Left ventricle myocardium inferior (tissue), 1 donor: ENCODE results near the gene ECT2. TPM values are rescaled to one million over a fixed set of nuclear protein-coding genes. Genes with fewer than 3 reads are reported as not detected.

ENCODE experiments used
- DNase-seq: peaks from one replicate; pipeline ENCODE4 v3.0.0-alpha.2; 2020
- H3K27ac ChIP-seq: fragments of 200-600 bp; replicated peaks from 2 replicates; pipeline ENCODE4 v1.8.0; 2021
- H3K27me3 ChIP-seq: fragments of 200-600 bp; 2 replicates; pipeline ENCODE4 v1.8.0; 2021; ENCODE audit warnings: low read depth
- H3K36me3 ChIP-seq: fragments of 200-600 bp; 2 replicates; pipeline ENCODE4 v1.8.0; 2021
- H3K4me1 ChIP-seq: fragments of 200-600 bp; 2 replicates; pipeline ENCODE4 v1.8.0; 2021
- H3K4me3 ChIP-seq: fragments of 200-600 bp; 2 replicates; pipeline ENCODE4 v1.8.0; 2021; ENCODE audit warnings: mild to moderate bottlenecking, moderate library complexity
- H3K9me3 ChIP-seq: fragments of 200-600 bp; replicated peaks from 2 replicates; pipeline ENCODE4 v1.8.0; 2021
- CTCF ChIP-seq: fragments of 200-600 bp; IDR thresholded peaks from 2 replicates; pipeline ENCODE4 v1.8.0; 2021; ENCODE audit warnings: antibody characterized with exemption, mild to moderate bottlenecking, borderline replicate concordance
- intact Hi-C: fragments of 100-400 bp; cut with micrococcal nuclease; formaldehyde crosslinking; loops from one replicate; pipeline ENCODE4 v1.11.0; 2022
- total RNA-seq: library from RNA; stranded (reverse); fragmentation: NEBNext Ultra II Directional; extraction: Animal tissue kit (Norgen Biotek cat#: 25700); gene quantifications from one replicate; pipeline ENCODE4 v1.2.1, GENCODE V29; 2021
- donor health status: DM: no; HTN: yes; CAD: no; lungs with severe emphysema.

The ECT2 gene
- total RNA-seq, 1 donor from 2014 or later = 4.8 TPM

GRCh38 chr3:172848910-172849309, 98.4 kb downstream of the ECT2 start:
- H3K4me1 ChIP-seq = no peaks in the 10 kb centered on the region
- no peaks in the 10 kb centered on the region for H3K27me3 ChIP-seq
- H3K36me3 ChIP-seq = no peaks in the 10 kb centered on the region
- TF ChIP-seq CTCF = no peak
- H3K4me3 ChIP-seq = no peak overlapping the region
- intact Hi-C loops = no loop called here
- DNase-seq = no peak
- no peak overlapping the region for H3K27ac ChIP-seq
- no peaks in the 10 kb centered on the region for H3K9me3 ChIP-seq

GRCh38 chr3:172853005-172853404, 102.5 kb downstream of the ECT2 start:
- intact Hi-C loops = no loop called here
- no peaks in the 10 kb centered on the region for H3K9me3 ChIP-seq
- no peak overlapping the region for H3K27ac ChIP-seq

GRCh38 chr3:172853921-172854666, 103.6 kb downstream of the ECT2 start:
- DNase-seq = no peak
- no peak for TF ChIP-seq CTCF
- H3K36me3 ChIP-seq = no peaks in the 10 kb centered on the region
- H3K9me3 ChIP-seq = no peaks in the 10 kb centered on the region
- no peak overlapping the region for H3K27ac ChIP-seq
- no peak overlapping the region for H3K4me3 ChIP-seq
- intact Hi-C loops = no loop called here
- H3K4me1 ChIP-seq = peaks cover 26% of the 10 kb centered on the region
- H3K27me3 ChIP-seq = no peaks in the 10 kb centered on the region

More at GRCh38 chr3:172853005-172853404, 102.5 kb downstream of the ECT2 start:
- Histone ChIP-seq H3K4me3 (no peak overlapping the region), H3K27me3 (no peaks in the 10 kb centered on the region), H3K36me3 (no peaks in the 10 kb centered on the region), H3K4me1 (peaks cover 17% of the 10 kb centered on the region)
- TF ChIP-seq CTCF = no peak
- no peak for DNase-seq

GRCh38 chr3:172855037-172855436, 104.5 kb downstream of the ECT2 start:
- Histone ChIP-seq H3K27me3 (no peaks in the 10 kb centered on the region), H3K4me3 (no peak overlapping the region), H3K27ac (no peak overlapping the region), H3K36me3 (no peaks in the 10 kb centered on the region), H3K4me1 (peaks cover 26% of the 10 kb centered on the region), H3K9me3 (no peaks in the 10 kb centered on the region)
- intact Hi-C loops = no loop called here
- no peak for DNase-seq
- no peak for TF ChIP-seq CTCF

- DNase-seq = peak; percentile 40
- intact Hi-C loops = no loop called here
- Histone ChIP-seq H3K9me3 (no peaks in the 10 kb centered on the region), H3K27ac (peak overlapping the region; percentile 66), H3K4me1 (peaks cover 26% of the 10 kb centered on the region), H3K4me3 (no peak overlapping the region), H3K36me3 (no peaks in the 10 kb centered on the region), H3K27me3 (no peaks in the 10 kb centered on the region)
- no peak for TF ChIP-seq CTCF
Observed at GRCh38 chr3:172856795-172857742, 106.5 kb downstream of the ECT2 start.
